Activated naive CD8-positive, alpha-beta T cell (primary cell): ENCODE data around the gene ARHGEF16.
A peak's percentile ranks its signal among the peaks of the same experiment; 100 is the strongest.

ENCODE experiments used
- H3K27ac Mint-ChIP-seq: one replicate; pipeline ENCODE4 v1.8.0; 2021; ENCODE audit warnings: mixed read lengths
- H3K27me3 Mint-ChIP-seq: one replicate; pipeline ENCODE4 v1.8.0; 2021; ENCODE audit warnings: mixed read lengths
- H3K36me3 Mint-ChIP-seq: one replicate; pipeline ENCODE4 v1.8.0; 2021; ENCODE audit warnings: mixed read lengths
- H3K4me1 Mint-ChIP-seq: one replicate; pipeline ENCODE4 v1.8.0; 2021; ENCODE audit warnings: low read depth, mixed read lengths
- H3K4me3 Mint-ChIP-seq: one replicate; pipeline ENCODE4 v1.8.0; 2021; ENCODE audit warnings: mild to moderate bottlenecking, mixed read lengths
- H3K9me3 Mint-ChIP-seq: one replicate; pipeline ENCODE4 v1.8.0; 2021; ENCODE audit warnings: low read depth, mixed read lengths

Gene ARHGEF16

GRCh38 chr1:3521426-3521825 is 67.0 kb downstream of the ARHGEF16 start:
- Mint-ChIP-seq H3K9me3 (no peaks in the 10 kb centered on the region), H3K36me3 (no peaks in the 10 kb centered on the region), H3K4me1 (no peaks in the 10 kb centered on the region), H3K27me3 (no peaks in the 10 kb centered on the region), H3K4me3 (no peak overlapping the region), H3K27ac (no peak overlapping the region)

DNA sequence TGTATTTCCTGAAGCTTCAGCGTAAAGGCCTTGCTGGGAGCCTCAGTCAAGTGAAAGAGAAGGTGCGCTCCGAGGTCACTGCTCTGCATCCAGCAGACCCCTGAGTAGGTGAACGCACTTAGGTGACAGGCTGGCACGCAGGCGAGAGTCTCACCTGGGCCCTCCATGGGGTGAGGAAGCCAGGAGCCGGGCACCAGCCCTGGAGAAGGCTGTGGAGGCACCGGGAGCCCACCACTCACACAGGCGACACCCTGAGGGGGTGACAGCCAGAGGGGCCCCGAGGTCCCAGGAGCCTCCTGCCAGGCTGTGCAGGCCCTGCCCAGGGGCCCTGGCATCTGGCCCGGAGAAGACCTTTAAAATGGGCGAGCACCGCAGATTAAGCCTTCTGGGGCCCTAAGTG is 67.6 kb downstream of the ARHGEF16 start:
- Mint-ChIP-seq H3K27me3 (no peaks in the 10 kb centered on the region), H3K27ac (no peak overlapping the region), H3K36me3 (no peaks in the 10 kb centered on the region), H3K9me3 (no peaks in the 10 kb centered on the region), H3K4me1 (no peaks in the 10 kb centered on the region), H3K4me3 (no peak overlapping the region)

GRCh38 chr1:3522564-3523265 is 68.2 kb downstream of the ARHGEF16 start:
- Mint-ChIP-seq H3K9me3 (no peaks in the 10 kb centered on the region), H3K4me3 (no peak overlapping the region), H3K36me3 (no peaks in the 10 kb centered on the region), H3K27ac (no peak overlapping the region), H3K4me1 (no peaks in the 10 kb centered on the region), H3K27me3 (no peaks in the 10 kb centered on the region)

DNA sequence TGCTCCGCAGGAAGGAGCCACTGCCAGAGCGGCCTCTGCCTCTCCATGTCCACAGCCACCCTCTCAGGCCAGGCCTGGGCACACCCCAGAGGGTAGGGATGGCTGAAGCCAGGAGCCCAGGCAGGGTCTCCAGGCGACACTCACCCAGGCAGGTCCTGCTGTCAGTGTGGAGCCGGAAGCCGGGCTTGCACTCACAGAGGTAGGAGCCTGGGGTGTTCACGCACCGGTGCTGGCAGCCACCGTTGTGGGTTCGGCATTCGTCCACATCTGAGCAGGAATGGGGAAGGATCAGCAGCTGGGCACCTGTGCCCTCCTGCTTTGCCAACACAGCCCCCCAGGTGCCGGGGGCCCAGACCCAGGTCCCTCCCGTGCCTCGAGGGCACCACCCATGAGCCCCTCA is 69.5 kb downstream of the ARHGEF16 start:
- Mint-ChIP-seq H3K36me3 (no peaks in the 10 kb centered on the region), H3K4me1 (no peaks in the 10 kb centered on the region), H3K9me3 (no peaks in the 10 kb centered on the region), H3K27me3 (no peaks in the 10 kb centered on the region), H3K27ac (no peak overlapping the region), H3K4me3 (no peak overlapping the region)

GRCh38 chr1:3524556-3525203 is 70.2 kb downstream of the ARHGEF16 start:
- Mint-ChIP-seq H3K27ac (no peak overlapping the region), H3K4me3 (no peak overlapping the region), H3K9me3 (no peaks in the 10 kb centered on the region), H3K4me1 (peaks cover 2% of the 10 kb centered on the region), H3K27me3 (no peaks in the 10 kb centered on the region), H3K36me3 (no peaks in the 10 kb centered on the region)

DNA sequence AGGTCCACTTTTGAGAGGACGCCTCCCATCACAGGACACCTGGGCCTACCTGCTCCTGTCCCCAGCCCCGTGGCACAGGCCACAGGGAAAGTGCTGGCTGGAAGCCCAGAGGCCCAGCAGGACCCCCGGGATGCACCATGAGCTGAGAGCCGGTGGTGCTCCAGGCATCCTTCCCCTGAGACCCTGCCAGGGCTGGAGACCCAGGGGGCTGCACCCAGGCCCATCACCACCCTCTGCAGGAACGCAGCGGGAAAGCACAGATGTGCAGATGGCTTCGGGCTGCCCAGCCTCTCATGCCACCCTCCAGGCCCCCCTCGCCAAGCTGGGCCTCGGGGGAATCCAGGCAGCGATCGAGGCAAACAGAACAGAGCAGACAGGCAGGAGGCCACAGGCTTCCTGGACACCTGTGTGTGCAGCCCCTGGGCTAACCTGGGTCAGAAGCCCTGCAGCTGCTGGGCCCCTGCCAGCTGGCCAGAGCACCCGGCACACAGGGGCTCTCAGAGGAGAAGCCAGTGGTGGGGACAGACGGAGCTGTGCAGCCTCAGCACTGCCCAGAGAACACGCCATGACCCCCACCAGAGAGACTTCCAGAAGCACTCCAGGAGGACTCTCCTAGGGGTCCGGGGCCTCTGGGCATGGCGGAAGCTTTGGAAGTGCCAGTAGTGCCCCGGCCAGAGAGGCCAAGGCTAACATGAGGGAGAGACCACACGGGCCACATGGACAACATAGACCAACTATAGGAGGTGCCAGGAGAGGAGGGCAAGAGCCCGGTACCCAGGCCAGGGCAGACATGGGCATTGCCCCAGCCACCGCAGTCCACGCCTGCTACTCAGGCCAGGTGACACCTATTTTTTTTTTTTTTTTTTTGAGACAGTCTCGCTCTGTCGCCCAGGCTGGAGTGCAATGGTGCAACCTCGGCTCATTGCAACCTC is 71.4 kb downstream of the ARHGEF16 start:
- Mint-ChIP-seq H3K27ac (no peak overlapping the region), H3K4me3 (no peak overlapping the region), H3K9me3 (no peaks in the 10 kb centered on the region), H3K36me3 (no peaks in the 10 kb centered on the region), H3K27me3 (no peaks in the 10 kb centered on the region), H3K4me1 (peaks cover 11% of the 10 kb centered on the region)

GRCh38 chr1:3527774-3528173 is 73.3 kb downstream of the ARHGEF16 start:
- Mint-ChIP-seq H3K27me3 (no peaks in the 10 kb centered on the region), H3K27ac (no peak overlapping the region), H3K9me3 (no peaks in the 10 kb centered on the region), H3K4me1 (peaks cover 15% of the 10 kb centered on the region), H3K4me3 (no peak overlapping the region), H3K36me3 (no peaks in the 10 kb centered on the region)

- no peak overlapping the region for H3K27ac Mint-ChIP-seq
- H3K27me3 Mint-ChIP-seq = no peaks in the 10 kb centered on the region
- no peaks in the 10 kb centered on the region for H3K36me3 Mint-ChIP-seq
- H3K4me3 Mint-ChIP-seq = peak overlapping the region; percentile 78
- no peaks in the 10 kb centered on the region for H3K9me3 Mint-ChIP-seq
- peaks cover 15% of the 10 kb centered on the region for H3K4me1 Mint-ChIP-seq
These were observed 74.7 kb downstream of the ARHGEF16 start for GRCh38 chr1:3529099-3529729.

GRCh38 chr1:3530086-3530925 is 75.8 kb downstream of the ARHGEF16 start:
- peaks cover 15% of the 10 kb centered on the region for H3K4me1 Mint-ChIP-seq
- no peaks in the 10 kb centered on the region for H3K36me3 Mint-ChIP-seq
- H3K27me3 Mint-ChIP-seq = no peaks in the 10 kb centered on the region
- H3K9me3 Mint-ChIP-seq = no peaks in the 10 kb centered on the region
- H3K4me3 Mint-ChIP-seq = peak overlapping the region; percentile 78
- H3K27ac Mint-ChIP-seq = peak overlapping the region; percentile 34
